Gastrocnemius medialis (tissue), 4 donors: ENCODE data around the gene SLC10A4.

ENCODE experiments used
- CTCF ChIP-seq, 5 experiments: fragments of 450-650 bp in 3 of 5; fragments of 200-600 bp in 2 of 5; sonication (generic) in 2 of 5; IDR thresholded peaks in 4 of 5; conservative IDR thresholded peaks in 1 of 5; 1 replicate in 4 of 5; 2 replicates in 1 of 5; pipeline ENCODE4 v1.5.1; 2016 to 2019; ENCODE audit warnings: antibody characterized with exemption in 5 of 5, mild to moderate bottlenecking in 3 of 5, moderate library complexity in 3 of 5
- POLR2A ChIP-seq, 2 donors: fragments of 450-650 bp; IDR thresholded peaks; one replicate each; pipeline ENCODE4 v1.6.1; 2017; ENCODE audit warnings: antibody characterized with exemption in 2 of 2, mild to moderate bottlenecking in 2 of 2, moderate library complexity in 2 of 2

- no peak for TF ChIP-seq CTCF (IDR thresholded peaks at IDR 0.05 in 4 of 5, conservative IDR thresholded peaks at IDR 0.05 in 1 of 5)
- TF ChIP-seq POLR2A (IDR thresholded peaks at IDR 0.05): no peak
Measured at GRCh38 chr4:48470570-48470969, 12.6 kb upstream of the SLC10A4 start.
